Measurements from ENCODE around the gene TRAPPC13.

GRCh38 chr5:65577141-65577540 lies 47.7 kb upstream of the TRAPPC13 start:
- TF ChIP-seq POLR2AphosphoS5 (IDR thresholded peaks at IDR 0.05; ENCODE audit: low read depth, low read length) (no peak), POLR2A (IDR thresholded peaks at IDR 0.05; ENCODE audit: low read depth, low read length) (no peak), PAX5 (IDR thresholded peaks at IDR 0.05; ENCODE audit: insufficient read depth, low read length, severe bottlenecking) (no peak), TAF1 (IDR thresholded peaks at IDR 0.05; ENCODE audit: low read depth, low read length) (no peak), POU2F2 (IDR thresholded peaks at IDR 0.05; ENCODE audit: low read depth, low read length) (no peak)
